GM12878 (cell line): Measurements from ENCODE around the gene RAB3C. TPM values are rescaled to one million over a fixed set of nuclear protein-coding genes. Genes with fewer than 3 reads are reported as not detected.

Experiments
- ATAC-seq: fragments of 200-7000 bp; cut with Tn5 transposase; 3 replicates; pipeline ENCODE4 v1.9.1; 2020; ENCODE audit warnings: mild to moderate bottlenecking, moderate library complexity
- BruUV-seq: library from RNA; stranded (reverse); fragments of 400-500 nt; replicated peaks from 2 replicates; lab custom pipeline; 2021; lab: Mats Ljungman, UMichigan
- CTCF ChIA-PET: fragments of 300-600 bp; sonication (Branson Sonifier 250); formaldehyde crosslinking; extraction: SDS; loops from one replicate; lab custom pipeline; 2021; ENCODE audit warnings: inconsistent platforms; lab: Yijun Ruan, JAX
- POLR2A ChIA-PET: fragments of 350-600 bp; formaldehyde crosslinking; extraction: SDS; loops from one replicate; lab custom pipeline; 2021; ENCODE audit warnings: inconsistent platforms; lab: Charles Lee
- RAD21 ChIA-PET: fragments of 300-600 bp; sonication (Branson Sonifier 250); formaldehyde crosslinking; loops from one replicate; lab custom pipeline; 2023; ENCODE audit warnings: antibody characterized with exemption; ENCODE audit not compliant: unreplicated experiment; lab: Charles Lee
- SMC1A ChIA-PET: fragments of 300-600 bp; sonication (Branson Sonifier 250); formaldehyde crosslinking; loops from one replicate; lab custom pipeline; 2023; ENCODE audit not compliant: unreplicated experiment, uncharacterized antibody; lab: Charles Lee
- DNase-seq: peaks from one replicate; pipeline ENCODE4 v3.0.0-alpha.2; 2011; ENCODE audit warnings: low read depth, low spot score
- FAIRE-seq: peaks from 3 replicates; lab custom pipeline; 2011; peaks lifted over from hg19 to GRCh38; lab: Jason Lieb, UNC
- H2AFZ ChIP-seq: 2 replicates; pipeline ENCODE4 v1.6.0; 2011; ENCODE audit warnings: low read depth, low read length, control low read depth; ENCODE audit not compliant: control insufficient read depth
- H3K27ac ChIP-seq: 2 replicates; pipeline ENCODE4 v1.5.1; 2011; ENCODE audit warnings: control low read depth; ENCODE audit not compliant: control insufficient read depth, insufficient read depth
- H3K27me3 ChIP-seq, 2 experiments: replicated peaks in 1 of 2; 2 replicates each; pipeline versions ENCODE4 v1.6.0 to v1.6.1; 2011; ENCODE audit warnings: low read length in 1 of 2; ENCODE audit not compliant: control insufficient read depth in 2 of 2, insufficient read depth in 2 of 2
- H3K36me3 ChIP-seq, 2 experiments: 2 replicates each; pipeline ENCODE4 v1.5.1; 2011; ENCODE audit warnings: low read length in 1 of 2; ENCODE audit not compliant: control insufficient read depth in 2 of 2, insufficient read depth in 2 of 2
- H3K4me1 ChIP-seq: 2 replicates; pipeline ENCODE4 v1.6.1; 2011; ENCODE audit warnings: mild to moderate bottlenecking, low read length, moderate library complexity, mixed read lengths; ENCODE audit not compliant: control insufficient read depth, insufficient read depth
- H3K4me2 ChIP-seq: 2 replicates; pipeline ENCODE4 v1.6.0; 2011; ENCODE audit warnings: control low read depth; ENCODE audit not compliant: control insufficient read depth, insufficient read depth
- H3K4me3 ChIP-seq: fragments of 200-600 bp; sonication (generic); 2 replicates; pipeline ENCODE4 v1.5.1; 2016
- H3K79me2 ChIP-seq: 2 replicates; pipeline ENCODE4 v1.6.0; 2011; ENCODE audit warnings: low read length; ENCODE audit not compliant: control insufficient read depth, insufficient read depth
- H3K9ac ChIP-seq: 2 replicates; pipeline ENCODE4 v1.8.0; 2011; ENCODE audit warnings: low read length, control low read depth, mixed read lengths; ENCODE audit not compliant: control insufficient read depth, insufficient read depth
- H3K9me3 ChIP-seq: replicated peaks from 3 replicates; pipeline ENCODE4 v1.5.1; 2011; ENCODE audit warnings: mild to moderate bottlenecking, low read length; ENCODE audit not compliant: control insufficient read depth, insufficient read depth
- H4K20me1 ChIP-seq: 2 replicates; pipeline ENCODE4 v1.6.0; 2011; ENCODE audit not compliant: control insufficient read depth, insufficient read depth
- IRF4 ChIP-seq: IDR thresholded peaks from 2 replicates; pipeline ENCODE4 v1.6.1; 2011; ENCODE audit warnings: low read depth, low read length
- NR2C2 ChIP-seq: IDR thresholded peaks from 2 replicates; pipeline ENCODE4 v1.6.1; 2011; ENCODE audit warnings: borderline replicate concordance, low read depth; ENCODE audit not compliant: control insufficient read depth, insufficient read length
- PAX5 ChIP-seq: IDR thresholded peaks from 2 replicates; pipeline ENCODE4 v1.6.1; 2011; ENCODE audit warnings: low read depth, low read length, borderline replicate concordance
- POLR2A ChIP-seq: IDR thresholded peaks from 2 replicates; pipeline ENCODE4 v1.6.1; 2011; ENCODE audit warnings: low read depth, mild to moderate bottlenecking, low read length
- POLR2AphosphoS2 ChIP-seq: IDR thresholded peaks from 2 replicates; pipeline ENCODE4 v1.6.1; 2011; ENCODE audit warnings: low read depth, mild to moderate bottlenecking, low read length, improper control_type of control experiment, moderate library complexity
- RB1 ChIP-seq: fragments of 450-650 bp; formaldehyde crosslinking; IDR thresholded peaks from 2 replicates; pipeline ENCODE4 v1.6.1; 2017; ENCODE audit warnings: mild to moderate bottlenecking, borderline replicate concordance
- WRNIP1 ChIP-seq: IDR thresholded peaks from 2 replicates; pipeline ENCODE4 v1.6.1; 2011; ENCODE audit warnings: low read depth, low read length, improper control_type of control experiment, borderline replicate concordance
- ZNF24 ChIP-seq: fragments of 450-650 bp; IDR thresholded peaks from 2 replicates; pipeline ENCODE4 v1.6.1; 2017; ENCODE audit warnings: antibody characterized with exemption, mild to moderate bottlenecking
- WGBS: methylation state at CpG from one replicate; pipeline ENCODE4 v1.1.6; 2016; ENCODE audit warnings: low lambda C conversion rate; ENCODE audit not compliant: insufficient replicate concordance, insufficient coverage; ENCODE audit errors: missing lambda C conversion rate; 5-methylcytosine and 5-hydroxymethylcytosine counted together
- in situ Hi-C: fragments of 300-500 bp; cut with MboI; formaldehyde crosslinking; loops from 9 replicates; pipeline ENCODE4 v1.14.3; 2018; ENCODE audit warnings: mixed read lengths
- intact Hi-C: fragments of 100-400 bp; cut with micrococcal nuclease; formaldehyde crosslinking; loops from one replicate; pipeline ENCODE4 v1.14.2; 2022; ENCODE audit not compliant: unreplicated experiment
- polyA plus RNA-seq, 11 experiments: library from polyadenylated mRNA; depleted of rRNA in 4 of 11; unstranded in 6 of 11; stranded (reverse) in 5 of 11; fragments of >200 nt; fragmentation: Nextera tagmentation in 4 of 11; fragmentation: Illumina TruSeq in 1 of 11; extraction: Ambion mirVana in 4 of 11; extraction: Trizol in 1 of 11; gene quantifications; 1 replicate in 1 of 11; 2 replicates in 10 of 11; pipeline versions ENCODE4 v1.2.1 to v1.2.3, GENCODE V29; 2011 to 2016; ENCODE audit warnings: inconsistent platforms in 2 of 11, missing spikeins in 2 of 11, low read depth in 1 of 11
- total RNA-seq, 4 experiments: library from RNA; depleted of rRNA in 3 of 4; stranded (reverse); fragments of >200 nt in 3 of 4; fragmentation: Illumina TruSeq in 1 of 4; extraction: Trizol in 1 of 4; gene quantifications; 2 replicates each; pipeline versions ENCODE4 v1.2.1 to v1.2.3, GENCODE V29; 2013 to 2021
- TF ChIP-seq, protein P1 (sequence below): IDR thresholded peaks from 2 replicates; pipeline ENCODE4 v1.6.1; 2011; ENCODE audit warnings: low read depth, mild to moderate bottlenecking, low read length, moderate library complexity, borderline replicate concordance; ENCODE audit errors: extremely low read depth
- TF ChIP-seq, protein P2 (sequence below): fragments of 450-650 bp; IDR thresholded peaks from 2 replicates; pipeline ENCODE4 v1.6.1; 2017; ENCODE audit warnings: mild to moderate bottlenecking, moderate library complexity
- TF ChIP-seq, protein P3 (sequence below): IDR thresholded peaks from 2 replicates; pipeline ENCODE4 v1.6.1; 2012; ENCODE audit warnings: low read depth, low read length, improper control_type of control experiment

The RAB3C gene
- total and polyA plus RNA-seq, 10 of the 15 experiments (the other 5 are each of a cell fraction or from before 2014, with no cell fraction given) = not detected

DNA sequence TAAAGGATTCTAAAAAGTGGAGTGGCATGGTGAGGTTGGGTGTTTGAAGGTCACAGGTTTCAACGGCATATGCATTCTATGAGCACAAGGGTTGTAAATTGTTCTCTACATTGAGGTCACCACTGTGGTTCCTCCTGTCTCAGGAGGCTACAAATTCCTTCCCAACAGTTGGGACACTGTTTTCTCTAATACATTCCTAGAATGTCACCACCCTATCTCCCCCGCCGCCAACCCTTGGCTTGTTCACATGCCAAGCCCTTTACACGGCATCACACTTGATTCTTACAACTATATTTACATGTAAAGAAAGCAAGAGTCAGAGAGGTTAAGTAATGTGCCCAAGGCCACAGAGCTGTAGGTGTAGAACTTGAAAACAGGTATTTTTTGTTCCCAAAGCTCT lies 315.1 kb downstream of the RAB3C start:
- SMC1A ChIA-PET = interaction anchor here (1.2 to 1.3 kb wide), 2 partner anchors 21 to 95 kb away, joined by 3 read pairs; no protein-coding TSS in a partner anchor
- H3K9me3 ChIP-seq = no peaks in the 10 kb centered on the region
- TF ChIP-seq, protein P1, sequence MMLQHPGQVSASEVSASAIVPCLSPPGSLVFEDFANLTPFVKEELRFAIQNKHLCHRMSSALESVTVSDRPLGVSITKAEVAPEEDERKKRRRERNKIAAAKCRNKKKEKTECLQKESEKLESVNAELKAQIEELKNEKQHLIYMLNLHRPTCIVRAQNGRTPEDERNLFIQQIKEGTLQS = no peak
- no peak for TF ChIP-seq ZNF24
- TF ChIP-seq, all 136 proteins: peak for 0
- no peaks in the 10 kb centered on the region for H3K4me1 ChIP-seq
- POLR2A ChIA-PET = no interaction called here
- in situ Hi-C loops = loop anchor here (10.0 kb wide), 2 partner anchors 257 to 477 kb away; no protein-coding TSS in a partner anchor
- no peaks in the 10 kb centered on the region for H3K79me2 ChIP-seq
- FAIRE-seq (no peak), DNase-seq (no peak), ATAC-seq (no peak)
- CTCF ChIA-PET = interaction anchor here (5.6 kb wide), 1 partner anchor 12 kb away, joined by 25 read pairs; no protein-coding TSS in a partner anchor
- WGBS = 52% methylated on average over 4 of the region's 4 CpGs
- no peak overlapping the region for H3K4me2 ChIP-seq
- H2AFZ ChIP-seq = no peak overlapping the region
- H3K27me3 ChIP-seq = no peaks in the 10 kb centered on the region; a peak in 1 of 4 replicates
- H3K4me3 ChIP-seq = no peak overlapping the region
- H3K27ac ChIP-seq = no peak overlapping the region
- intact Hi-C loops = loop anchor here (10.0 kb wide), 1 partner anchor 907 kb away; no protein-coding TSS in a partner anchor
- no peaks in the 10 kb centered on the region for H4K20me1 ChIP-seq
- RAD21 ChIA-PET = interaction anchor here (1.2 to 3.3 kb wide), 2 partner anchors 12 to 105 kb away, joined by 3 to 9 read pairs; no protein-coding TSS in a partner anchor
- no peaks in the 10 kb centered on the region for H3K36me3 ChIP-seq
- no TSS peak for BruUV-seq
- H3K9ac ChIP-seq = no peak overlapping the region

DNA sequence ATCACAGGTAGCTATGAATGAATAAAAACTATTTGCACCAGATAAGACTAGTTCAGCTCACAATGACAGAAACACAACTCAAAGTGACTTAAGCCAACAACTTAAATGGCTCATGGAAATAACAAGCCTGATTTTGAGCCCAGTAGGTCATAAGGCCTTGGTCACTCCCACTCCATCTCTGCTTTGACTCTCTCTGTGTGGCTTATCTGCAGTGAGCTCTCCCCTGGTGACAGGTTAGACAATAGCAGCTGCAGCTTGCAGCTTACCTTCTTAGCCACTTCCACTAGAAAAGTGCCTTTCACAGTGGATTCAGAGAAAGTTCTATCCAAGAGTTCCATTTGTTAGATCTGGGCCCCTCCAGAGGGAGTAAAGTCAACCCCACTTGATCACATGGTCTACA lies 315.7 kb downstream of the RAB3C start:
- Histone ChIP-seq H3K27me3 (no peaks in the 10 kb centered on the region; a peak in 1 of 4 replicates), H3K9ac (no peak overlapping the region), H4K20me1 (no peaks in the 10 kb centered on the region), H2AFZ (no peak overlapping the region), H3K9me3 (no peaks in the 10 kb centered on the region), H3K4me3 (no peak overlapping the region), H3K79me2 (no peaks in the 10 kb centered on the region), H3K4me2 (no peak overlapping the region), H3K27ac (no peak overlapping the region), H3K4me1 (no peaks in the 10 kb centered on the region), H3K36me3 (no peaks in the 10 kb centered on the region)
- no TSS peak for BruUV-seq
- FAIRE-seq = no peak
- RAD21 ChIA-PET = interaction anchor here (0.5 kb wide), 1 partner anchor 12 kb away, joined by 3 read pairs; no protein-coding TSS in a partner anchor
- SMC1A ChIA-PET = interaction anchor here (1.2 to 1.3 kb wide), 2 partner anchors 20 to 94 kb away, joined by 3 read pairs; no protein-coding TSS in a partner anchor
- intact Hi-C loops (loop anchor here (10.0 kb wide), 1 partner anchor 906 kb away; no protein-coding TSS in a partner anchor), in situ Hi-C loops (loop anchor here (10.0 kb wide), 2 partner anchors 256 to 476 kb away; no protein-coding TSS in a partner anchor)
- 0 out of 3 replicates have a peak, but pooled peaks have one; percentile 41 for ATAC-seq
- CTCF ChIA-PET = interaction anchor here (5.6 kb wide), 1 partner anchor 12 kb away, joined by 25 read pairs; no protein-coding TSS in a partner anchor
- POLR2A ChIA-PET = no interaction called here
- DNase-seq = no peak
- TF ChIP-seq WRNIP1 (no peak), POLR2AphosphoS2 (no peak), RB1 (no peak), NR2C2 (no peak), PAX5 (no peak), POLR2A (no peak), IRF4 (no peak)
- TF ChIP-seq, protein P2, sequence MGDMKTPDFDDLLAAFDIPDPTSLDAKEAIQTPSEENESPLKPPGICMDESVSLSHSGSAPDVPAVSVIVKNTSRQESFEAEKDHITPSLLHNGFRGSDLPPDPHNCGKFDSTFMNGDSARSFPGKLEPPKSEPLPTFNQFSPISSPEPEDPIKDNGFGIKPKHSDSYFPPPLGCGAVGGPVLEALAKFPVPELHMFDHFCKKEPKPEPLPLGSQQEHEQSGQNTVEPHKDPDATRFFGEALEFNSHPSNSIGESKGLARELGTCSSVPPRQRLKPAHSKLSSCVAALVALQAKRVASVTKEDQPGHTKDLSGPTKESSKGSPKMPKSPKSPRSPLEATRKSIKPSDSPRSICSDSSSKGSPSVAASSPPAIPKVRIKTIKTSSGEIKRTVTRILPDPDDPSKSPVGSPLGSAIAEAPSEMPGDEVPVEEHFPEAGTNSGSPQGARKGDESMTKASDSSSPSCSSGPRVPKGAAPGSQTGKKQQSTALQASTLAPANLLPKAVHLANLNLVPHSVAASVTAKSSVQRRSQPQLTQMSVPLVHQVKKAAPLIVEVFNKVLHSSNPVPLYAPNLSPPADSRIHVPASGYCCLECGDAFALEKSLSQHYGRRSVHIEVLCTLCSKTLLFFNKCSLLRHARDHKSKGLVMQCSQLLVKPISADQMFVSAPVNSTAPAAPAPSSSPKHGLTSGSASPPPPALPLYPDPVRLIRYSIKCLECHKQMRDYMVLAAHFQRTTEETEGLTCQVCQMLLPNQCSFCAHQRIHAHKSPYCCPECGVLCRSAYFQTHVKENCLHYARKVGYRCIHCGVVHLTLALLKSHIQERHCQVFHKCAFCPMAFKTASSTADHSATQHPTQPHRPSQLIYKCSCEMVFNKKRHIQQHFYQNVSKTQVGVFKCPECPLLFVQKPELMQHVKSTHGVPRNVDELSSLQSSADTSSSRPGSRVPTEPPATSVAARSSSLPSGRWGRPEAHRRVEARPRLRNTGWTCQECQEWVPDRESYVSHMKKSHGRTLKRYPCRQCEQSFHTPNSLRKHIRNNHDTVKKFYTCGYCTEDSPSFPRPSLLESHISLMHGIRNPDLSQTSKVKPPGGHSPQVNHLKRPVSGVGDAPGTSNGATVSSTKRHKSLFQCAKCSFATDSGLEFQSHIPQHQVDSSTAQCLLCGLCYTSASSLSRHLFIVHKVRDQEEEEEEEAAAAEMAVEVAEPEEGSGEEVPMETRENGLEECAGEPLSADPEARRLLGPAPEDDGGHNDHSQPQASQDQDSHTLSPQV = no peak
- TF ChIP-seq, protein P3, sequence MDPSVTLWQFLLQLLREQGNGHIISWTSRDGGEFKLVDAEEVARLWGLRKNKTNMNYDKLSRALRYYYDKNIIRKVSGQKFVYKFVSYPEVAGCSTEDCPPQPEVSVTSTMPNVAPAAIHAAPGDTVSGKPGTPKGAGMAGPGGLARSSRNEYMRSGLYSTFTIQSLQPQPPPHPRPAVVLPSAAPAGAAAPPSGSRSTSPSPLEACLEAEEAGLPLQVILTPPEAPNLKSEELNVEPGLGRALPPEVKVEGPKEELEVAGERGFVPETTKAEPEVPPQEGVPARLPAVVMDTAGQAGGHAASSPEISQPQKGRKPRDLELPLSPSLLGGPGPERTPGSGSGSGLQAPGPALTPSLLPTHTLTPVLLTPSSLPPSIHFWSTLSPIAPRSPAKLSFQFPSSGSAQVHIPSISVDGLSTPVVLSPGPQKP = no peak
